Islet precursor cell (in vitro differentiated cells): Measurements from ENCODE around the gene RECQL5.
A peak's percentile ranks its signal among the peaks of the same experiment; 100 is the strongest.
"Not testable (repeated sequence)": the region's sequence is repeated elsewhere in the genome, so short reads cannot be mapped to it uniquely, and the experiment has no call there.

Source experiments
- DNase-seq: peaks from one replicate; pipeline ENCODE4 v3.0.0-alpha.2; 2018

RECQL5 gene

GRCh38 chr17:75645889-75646637 lies 20.9 kb downstream of the RECQL5 start:
- DNase-seq: peak; percentile 92

DNA sequence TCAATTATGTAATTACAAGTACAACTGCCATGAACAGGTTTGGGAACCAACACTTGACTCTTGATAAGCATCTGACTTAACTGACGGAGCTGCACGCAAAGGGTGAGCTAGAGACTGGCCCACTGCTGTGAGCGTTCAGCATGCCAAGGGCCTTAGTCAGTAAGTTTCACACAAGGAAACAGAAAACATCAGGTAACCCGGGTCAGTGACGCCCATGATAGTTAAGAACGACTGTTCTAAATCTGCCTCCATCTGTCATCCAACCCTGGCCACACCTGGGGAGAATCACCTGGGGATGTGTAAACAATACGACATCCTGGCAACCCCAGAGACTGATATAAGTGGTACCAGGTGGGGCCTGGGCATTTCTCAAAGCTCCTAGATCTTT lies 21.5 kb downstream of the RECQL5 start:
- peak; percentile 97 for DNase-seq

DNA sequence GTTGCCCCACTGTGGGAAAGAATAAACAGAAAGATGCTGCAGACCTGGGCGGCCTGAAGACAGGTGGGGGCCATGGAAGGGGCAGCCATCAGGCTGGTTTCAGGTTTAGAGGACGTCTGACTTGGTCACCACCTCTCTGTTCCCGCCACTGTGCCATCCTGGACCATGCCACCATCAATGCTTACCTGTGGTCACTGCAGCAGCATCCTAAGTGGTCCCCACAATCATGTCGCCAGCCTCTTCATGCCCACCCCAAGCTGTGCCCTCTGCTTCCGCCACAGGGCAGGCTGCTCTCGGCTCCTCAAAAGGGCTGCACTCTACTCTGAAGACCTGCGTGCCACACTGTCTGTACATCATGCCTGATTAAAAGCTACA lies 23.3 kb downstream of the RECQL5 start:
- no peak for DNase-seq

- DNase-seq: peak; percentile 69
Observed at GRCh38 chr17:75642784-75643642, 23.9 kb downstream of the RECQL5 start.

GRCh38 chr17:75642182-75642783 lies 24.7 kb downstream of the RECQL5 start:
- peak; percentile 66 for DNase-seq

GRCh38 chr17:75641343-75641742 lies 25.6 kb downstream of the RECQL5 start:
- DNase-seq: no peak

GRCh38 chr17:75640556-75641119 lies 26.3 kb downstream of the RECQL5 start:
- DNase-seq: no peak

DNA sequence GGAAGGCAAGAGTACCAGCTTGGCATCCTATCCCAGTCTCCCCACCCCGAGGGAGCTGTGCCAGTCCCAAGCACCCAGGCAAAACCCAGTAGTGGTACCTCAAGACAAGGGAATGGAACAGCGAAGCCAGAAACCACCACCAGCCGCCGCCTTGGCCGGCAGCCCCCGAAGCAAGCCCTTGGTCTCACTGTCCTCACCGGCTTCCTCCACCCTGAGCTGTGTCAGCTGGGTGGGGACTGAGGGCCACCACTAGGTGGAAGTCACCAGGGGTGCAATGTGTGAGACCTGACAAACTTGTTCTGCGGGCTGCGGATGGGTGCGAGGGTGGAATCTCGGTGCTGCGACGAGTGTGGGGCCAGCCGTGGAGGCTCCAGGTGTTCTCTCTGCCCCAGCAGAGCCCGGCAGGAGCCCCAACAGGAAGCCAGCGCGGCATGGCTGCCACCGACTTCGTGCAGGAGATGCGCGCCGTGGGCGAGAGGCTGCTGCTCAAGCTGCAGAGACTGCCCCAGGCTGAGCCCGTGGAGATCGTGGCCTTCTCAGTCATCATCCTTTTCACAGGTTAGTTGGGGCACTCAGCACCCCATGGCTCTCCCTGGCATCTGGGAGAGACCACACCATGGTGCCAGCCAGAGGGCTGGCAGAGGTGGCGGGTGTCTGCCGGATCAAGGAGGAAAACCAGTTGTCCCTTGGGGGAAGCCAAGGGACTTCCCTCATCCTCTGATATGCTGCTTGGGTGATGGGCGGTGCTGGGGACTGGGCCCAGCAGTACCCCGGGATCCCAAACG lies 27.0 kb downstream of the RECQL5 start:
- DNase-seq: peak; percentile 82

DNA sequence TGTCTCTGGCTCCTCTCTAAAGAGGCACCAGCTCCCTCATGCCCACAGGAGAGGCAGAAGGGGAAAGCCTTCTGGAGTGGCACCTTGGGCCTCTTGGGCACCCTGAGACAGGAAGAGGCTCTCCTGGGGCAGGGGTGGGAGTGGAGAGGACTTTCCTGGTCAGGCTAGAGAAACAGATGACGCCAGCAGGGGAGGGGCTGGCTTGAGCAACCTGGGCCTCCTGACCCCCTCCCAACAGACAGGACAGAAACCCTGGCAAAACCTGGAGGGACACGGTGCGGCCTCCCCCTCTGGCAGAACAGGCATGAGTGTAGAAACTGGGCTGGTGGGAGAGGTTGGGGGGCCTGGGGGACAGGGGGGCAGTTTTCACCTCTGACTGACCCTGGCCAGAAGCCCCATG lies 27.6 kb downstream of the RECQL5 start:
- no peak for DNase-seq

GRCh38 chr17:75638893-75639292 lies 28.1 kb downstream of the RECQL5 start:
- no peak for DNase-seq

GRCh38 chr17:75638039-75638438 lies 28.9 kb downstream of the RECQL5 start:
- DNase-seq: not testable (repeated sequence)

DNA sequence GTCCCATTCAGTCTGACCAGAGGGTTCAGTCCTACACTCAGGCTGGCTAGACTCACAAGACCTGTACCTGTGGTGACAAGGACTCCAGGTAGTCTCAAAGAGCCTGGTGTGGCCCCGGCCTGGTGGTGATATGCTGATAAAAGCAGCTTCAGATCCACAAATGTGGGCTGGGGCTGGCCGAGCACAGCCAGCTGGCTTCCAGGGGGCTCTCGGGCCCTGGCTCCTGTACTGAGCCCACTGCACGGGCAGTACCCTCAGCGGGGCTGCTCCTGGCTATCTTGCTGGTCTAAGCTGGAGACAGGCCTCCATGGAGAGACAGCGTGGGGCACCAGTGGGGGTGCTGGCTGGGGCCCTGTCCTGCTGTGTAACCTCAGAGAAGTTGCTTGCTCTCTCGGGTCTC lies 29.4 kb downstream of the RECQL5 start:
- no peak for DNase-seq

GRCh38 chr17:75637143-75637538 lies 29.8 kb downstream of the RECQL5 start:
- DNase-seq: no peak

GRCh38 chr17:75636381-75637142 lies 30.4 kb downstream of the RECQL5 start:
- DNase-seq: no peak

DNA sequence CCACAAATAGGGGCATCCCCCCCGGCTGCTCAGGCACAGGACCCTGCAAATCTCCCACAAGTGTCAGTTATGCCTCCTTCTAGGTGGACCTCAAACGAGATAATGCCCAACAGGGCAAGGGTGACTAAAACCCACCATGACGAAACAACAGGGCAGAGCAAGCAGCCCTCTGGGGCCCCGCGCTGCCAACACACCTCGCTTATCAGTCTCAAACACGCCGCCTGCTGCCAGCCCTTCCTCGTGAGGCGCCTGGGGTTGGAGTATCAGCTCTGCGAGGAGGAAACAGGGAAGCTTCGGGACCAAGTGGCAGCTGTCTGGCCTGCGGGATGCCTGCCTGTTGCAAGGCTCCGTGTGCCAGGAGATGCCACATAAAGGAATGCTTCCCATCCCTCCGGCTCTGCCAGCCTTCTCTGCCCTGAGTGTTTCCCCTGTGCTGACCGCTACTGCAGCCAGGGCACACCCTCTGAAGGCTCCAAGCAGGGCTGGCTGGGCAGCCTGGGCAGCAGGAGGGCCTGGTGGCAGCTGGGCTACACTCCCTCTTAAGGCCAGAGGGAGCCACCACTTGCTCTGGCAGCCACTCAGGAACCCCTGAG lies 31.2 kb downstream of the RECQL5 start:
- DNase-seq: no peak

GRCh38 chr17:75634754-75635609 lies 32.0 kb downstream of the RECQL5 start:
- DNase-seq: no peak

DNA sequence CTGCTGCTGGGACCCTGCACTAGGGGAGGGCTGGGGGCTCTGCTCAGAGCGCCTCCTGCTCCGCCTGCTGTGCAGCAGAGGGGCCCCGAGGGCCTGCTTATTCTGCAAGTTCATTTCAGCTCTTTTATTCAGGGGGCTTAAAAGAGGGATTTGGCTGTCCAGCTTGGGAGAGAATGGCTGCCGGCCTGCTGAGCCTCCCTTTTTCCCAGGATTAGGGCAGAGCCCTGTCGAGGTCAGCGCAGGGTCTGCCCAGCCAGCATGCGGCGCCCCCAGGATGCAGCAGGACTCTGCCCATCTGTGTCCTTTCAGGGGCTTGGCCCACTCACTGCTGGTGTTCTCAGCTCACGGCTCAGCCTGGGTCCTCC lies 32.6 kb downstream of the RECQL5 start:
- no peak for DNase-seq

- DNase-seq: peak; percentile 99
Observed at GRCh38 chr17:75633486-75634375, 33.2 kb downstream of the RECQL5 start.

DNA sequence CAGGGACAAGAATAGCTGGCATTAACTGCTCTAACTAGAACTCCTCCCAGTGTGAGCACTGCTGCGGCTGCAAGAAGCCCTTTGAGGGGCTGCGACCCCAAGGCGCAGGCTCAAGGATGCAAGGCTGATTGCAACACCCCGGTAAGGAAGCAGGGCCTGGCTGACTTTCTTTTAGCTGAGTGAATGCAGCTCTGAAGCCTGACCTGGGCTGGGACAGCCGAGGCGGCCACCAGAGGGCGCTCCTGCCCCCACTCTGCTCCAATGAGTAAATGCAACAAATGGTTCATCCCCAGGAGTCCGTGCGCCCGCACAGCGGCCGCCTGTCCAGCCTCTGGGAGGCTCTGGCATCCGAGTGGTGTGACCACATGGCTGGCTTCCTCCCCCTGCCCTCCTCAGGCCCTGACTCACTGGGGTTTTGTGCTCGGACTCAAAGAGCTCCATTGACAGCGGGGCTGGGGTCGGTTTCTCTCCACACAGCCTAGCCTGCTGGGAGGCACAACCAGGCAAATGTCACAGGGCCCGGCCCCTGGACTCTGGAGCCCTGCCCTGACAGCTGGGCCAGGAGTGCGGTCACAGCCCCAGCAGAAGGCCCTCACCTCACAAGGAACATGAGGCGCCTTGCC lies 34.0 kb downstream of the RECQL5 start, which contains the start of gene SMIM5:
Gene SMIM5 (plus strand): TSS at position 572 of the 623 bp plus-strand sequence. CDS start 6,768 bp downstream, outside the sequence.
- peak; percentile 97 for DNase-seq
